Activated gamma-delta T cell treated with Interleukin-2 at 50 U/mL for 16 hours (primary cell): ENCODE data around the gene ERP44.
A peak's percentile ranks its signal among the peaks of the same experiment; 100 is the strongest.
"Not testable (repeated sequence)": the region's sequence is repeated elsewhere in the genome, so short reads cannot be mapped to it uniquely, and the experiment has no call there.

Experiments used
- DNase-seq: peaks from one replicate; pipeline ENCODE4 v3.0.0-alpha.2; 2020

Gene ERP44

GRCh38 chr9:100098887-100099721, at the start of gene ERP44, which contains the start of gene INVS:
Gene ERP44 (minus strand): TSS chr9:100099000. CDS start chr9:100098840, 160 bp downstream.
Gene INVS (plus strand): TSS chr9:100099243. CDS start chr9:100104522, 5,279 bp downstream.
- peak; percentile 96 for DNase-seq

- DNase-seq: not testable (repeated sequence)
Observed at GRCh38 chr9:100145976-100146375, 47.2 kb upstream of the ERP44 start.

GRCh38 chr9:100145167-100145934, 46.6 kb upstream of the ERP44 start:
- not testable (repeated sequence) for DNase-seq

- not testable (repeated sequence) for DNase-seq
Observed at GRCh38 chr9:100141862-100142261, 43.1 kb upstream of the ERP44 start.

GRCh38 chr9:100140303-100140702, 41.5 kb upstream of the ERP44 start:
- not testable (repeated sequence) for DNase-seq

- DNase-seq: not testable (repeated sequence)
Observed at GRCh38 chr9:100136799-100137198, 38.0 kb upstream of the ERP44 start.

- no peak for DNase-seq
Observed at GRCh38 chr9:100134731-100135130, 35.9 kb upstream of the ERP44 start.

GRCh38 chr9:100131875-100132430, 33.2 kb upstream of the ERP44 start:
- no peak for DNase-seq

GRCh38 chr9:100131216-100131615, 32.4 kb upstream of the ERP44 start:
- no peak for DNase-seq

- DNase-seq: no peak
Observed at GRCh38 chr9:100129772-100130171, 31.0 kb upstream of the ERP44 start.

- no peak for DNase-seq
Observed at GRCh38 chr9:100126423-100126822, 27.6 kb upstream of the ERP44 start.

- no peak for DNase-seq
Observed at GRCh38 chr9:100125910-100126309, 27.1 kb upstream of the ERP44 start.

GRCh38 chr9:100125236-100125635, 26.4 kb upstream of the ERP44 start:
- DNase-seq: no peak

GRCh38 chr9:100120286-100120685, 21.5 kb upstream of the ERP44 start:
- DNase-seq: no peak

- no peak for DNase-seq
Observed at GRCh38 chr9:100117316-100117715, 18.5 kb upstream of the ERP44 start.

- DNase-seq: no peak
Observed at GRCh38 chr9:100112677-100113336, 14.0 kb upstream of the ERP44 start.

GRCh38 chr9:100111235-100111634, 12.4 kb upstream of the ERP44 start:
- no peak for DNase-seq

GRCh38 chr9:100108559-100108958, 9.8 kb upstream of the ERP44 start:
- DNase-seq: no peak

GRCh38 chr9:100106616-100107015, 7.8 kb upstream of the ERP44 start:
- no peak for DNase-seq

- no peak for DNase-seq
Observed at GRCh38 chr9:100105861-100106260, 7.1 kb upstream of the ERP44 start.

- no peak for DNase-seq
Observed at GRCh38 chr9:100104314-100104713, 5.5 kb upstream of the ERP44 start.

GRCh38 chr9:100101608-100102007, 2.8 kb upstream of the ERP44 start:
- DNase-seq: no peak

- no peak for DNase-seq
Observed at GRCh38 chr9:100100146-100100667, 1.4 kb upstream of the ERP44 start.
